HL-60/S4 (cell line): ENCODE results near the gene RXRA.

ENCODE experiments used
- in situ Hi-C: fragments of 300-500 bp; cut with MboI; formaldehyde crosslinking; loops from 2 replicates; pipeline ENCODE4 v1.14.3; 2022; ENCODE audit warnings: low sequenced_read_pairs

RXRA gene

DNA sequence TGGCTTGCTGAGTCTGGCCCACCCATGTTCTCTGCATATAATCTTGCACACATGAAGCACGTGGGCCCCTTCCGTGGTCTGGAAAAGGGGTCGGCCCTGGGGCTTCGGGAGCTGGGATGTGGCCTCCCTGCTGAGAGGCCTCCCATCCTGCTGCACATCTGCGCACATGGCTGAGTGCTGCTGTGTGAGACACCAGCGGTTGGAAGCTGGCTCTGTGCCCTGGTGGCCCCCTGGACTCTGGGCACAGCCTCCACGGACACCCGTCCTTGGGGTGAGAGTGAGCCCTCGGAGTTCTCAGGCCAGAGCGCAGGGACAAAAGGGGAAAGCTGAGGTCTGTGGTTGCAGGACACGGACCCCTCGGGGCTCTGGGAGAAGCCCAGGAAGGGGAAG lies 115.8 kb downstream of the RXRA start:
- in situ Hi-C loops: no loop called here

GRCh38 chr9:134442486-134443173 lies 116.4 kb downstream of the RXRA start:
- in situ Hi-C loops: no loop called here

DNA sequence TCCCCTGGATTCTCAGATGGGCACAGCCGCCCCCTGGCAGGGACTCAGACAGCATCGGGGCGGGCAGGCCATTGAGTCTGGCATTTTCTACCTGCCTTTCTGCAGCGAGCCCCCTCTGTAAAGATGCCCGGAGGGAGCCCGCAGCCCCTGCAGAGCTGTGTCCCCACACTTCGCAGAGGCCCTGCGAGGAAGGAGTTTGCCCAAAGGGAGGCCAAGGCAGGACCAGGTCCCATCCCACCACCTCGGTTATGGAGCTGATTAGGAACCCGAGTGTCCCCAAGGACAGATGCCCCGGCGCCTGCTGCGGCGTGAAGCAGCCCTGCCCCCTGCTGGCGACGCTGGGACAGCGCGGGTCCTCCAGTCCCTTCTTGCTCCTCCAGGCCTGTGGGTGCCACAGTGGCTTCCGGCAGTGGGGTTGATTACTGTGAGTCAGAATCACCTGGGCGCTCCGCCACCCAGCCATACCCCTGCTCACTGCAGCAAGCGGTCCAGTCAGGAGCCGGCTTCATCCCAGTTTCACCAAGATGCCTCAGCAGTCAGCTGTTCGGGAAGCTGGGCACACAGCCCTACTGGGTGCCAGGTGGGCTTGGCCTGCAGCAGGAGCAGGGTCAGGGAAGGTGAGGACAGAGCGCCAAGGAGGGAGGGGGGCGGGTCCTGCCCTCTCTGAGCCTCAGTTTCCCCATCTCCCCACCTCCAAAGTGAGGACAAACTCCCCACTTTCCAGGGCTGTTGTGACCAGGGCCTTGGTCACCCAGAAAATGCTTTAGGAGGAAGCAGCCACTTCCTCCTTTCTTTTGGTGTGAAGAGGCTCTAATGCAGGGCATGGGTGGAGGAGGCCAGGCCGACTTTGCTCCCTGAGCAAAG lies 117.2 kb downstream of the RXRA start:
- in situ Hi-C loops: no loop called here

DNA sequence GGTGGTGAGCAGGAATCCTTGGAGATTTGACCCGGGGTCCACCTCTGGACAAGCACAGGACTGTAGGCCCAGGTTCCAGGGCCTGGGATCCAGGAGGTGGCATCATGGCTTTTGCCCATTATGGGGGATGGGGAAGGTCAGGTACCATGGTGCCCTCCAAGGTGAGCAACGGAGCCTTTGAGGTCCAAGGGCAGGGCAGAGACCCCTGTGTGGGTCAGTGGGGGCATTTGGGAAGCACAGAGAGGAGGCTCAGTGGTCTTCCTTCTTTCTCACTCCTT lies 117.7 kb downstream of the RXRA start:
- in situ Hi-C loops: no loop called here

DNA sequence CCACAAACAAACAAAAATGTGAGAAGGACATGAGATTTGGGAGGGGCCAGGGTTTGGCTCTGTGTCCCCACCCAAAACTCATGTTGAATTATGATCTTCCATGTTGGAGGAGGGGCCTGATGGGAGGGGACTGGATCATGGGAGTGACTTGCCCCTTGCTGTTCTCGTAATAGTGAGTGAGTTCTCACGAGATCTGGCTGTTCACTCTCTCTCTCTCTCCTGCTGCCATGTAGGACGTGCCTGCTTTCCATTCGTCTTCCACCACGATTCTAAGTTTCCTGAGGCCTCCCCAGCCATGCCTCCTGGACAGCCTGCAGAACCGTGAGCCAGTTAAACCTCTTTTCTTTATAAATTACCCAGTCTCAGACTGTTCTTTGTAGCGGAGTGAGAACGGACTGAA lies 118.7 kb downstream of the RXRA start:
- in situ Hi-C loops: loop anchor here (5.0 kb wide), 1 partner anchor 278 kb away; no protein-coding TSS in a partner anchor

DNA sequence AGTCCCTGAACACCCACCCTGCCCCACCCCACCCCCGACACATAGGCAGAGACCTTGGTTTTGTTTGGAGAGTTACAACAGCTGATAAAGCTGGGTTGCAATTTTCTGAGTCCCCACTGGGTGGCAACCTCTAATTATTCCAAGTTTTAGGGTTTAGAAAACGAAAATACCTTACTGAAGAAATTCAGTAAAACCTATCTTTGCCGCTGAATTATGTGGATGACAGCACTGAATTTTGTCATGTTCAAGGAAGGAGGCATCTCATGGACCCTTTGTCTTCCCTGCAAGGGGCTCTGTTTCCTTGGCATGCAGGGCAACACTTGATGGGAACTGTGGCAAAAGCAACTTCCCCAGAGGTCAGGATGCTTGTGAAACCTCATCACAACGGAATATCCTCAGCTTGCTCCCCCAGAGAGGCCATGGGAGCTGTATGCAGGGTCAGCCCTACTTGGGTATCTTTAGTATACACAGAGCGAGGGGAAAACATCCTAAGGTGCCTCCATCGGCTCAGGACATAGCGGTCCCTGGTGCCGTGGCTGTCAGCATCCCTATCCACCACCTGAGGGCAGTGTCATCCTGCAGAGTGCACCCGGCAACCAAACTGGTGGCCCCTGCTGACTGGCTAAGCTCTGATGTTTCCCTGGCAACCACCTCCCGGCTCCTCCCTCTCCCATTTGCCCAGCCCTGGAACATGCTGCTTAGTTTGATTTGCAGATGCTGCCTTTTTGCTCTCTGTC lies 123.1 kb downstream of the RXRA start:
- in situ Hi-C loops: loop anchor here (5.0 kb wide), 1 partner anchor 282 kb away; no protein-coding TSS in a partner anchor

DNA sequence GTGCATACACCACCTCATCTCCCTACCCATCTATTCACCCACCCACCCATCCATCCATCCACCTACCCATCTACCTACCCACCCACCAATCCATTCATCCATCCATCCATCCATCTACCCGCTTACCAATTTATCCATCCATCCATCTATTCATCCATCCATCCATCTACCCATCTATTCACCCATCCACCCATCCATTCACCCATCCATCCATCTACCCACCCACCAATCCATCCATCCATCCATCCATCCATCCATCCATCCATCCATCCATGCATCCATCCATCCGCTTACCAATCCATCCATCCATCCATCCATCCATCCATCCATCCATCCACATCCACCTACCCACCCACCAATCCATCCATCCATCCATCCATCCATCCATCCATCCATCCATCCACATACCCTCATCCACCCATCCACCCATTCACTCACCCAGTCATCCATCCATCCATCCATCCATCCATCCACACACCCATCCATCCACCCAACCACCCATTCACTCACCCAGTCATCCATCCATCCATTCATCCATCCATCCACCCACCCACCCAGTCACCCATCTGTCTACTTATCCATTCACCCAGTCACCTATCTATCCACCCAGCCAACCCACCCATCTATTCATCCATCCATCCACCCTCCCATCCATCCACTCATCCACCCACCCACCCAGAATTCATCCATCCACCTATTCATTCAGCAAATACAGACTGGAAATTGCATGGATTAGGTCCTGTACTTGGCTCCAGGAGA lies 125.6 kb downstream of the RXRA start:
- in situ Hi-C loops: no loop called here

GRCh38 chr9:134452728-134453127 lies 126.5 kb downstream of the RXRA start:
- in situ Hi-C loops: no loop called here

- in situ Hi-C loops: no loop called here
Observed at GRCh38 chr9:134453776-134454475, 127.7 kb downstream of the RXRA start.

DNA sequence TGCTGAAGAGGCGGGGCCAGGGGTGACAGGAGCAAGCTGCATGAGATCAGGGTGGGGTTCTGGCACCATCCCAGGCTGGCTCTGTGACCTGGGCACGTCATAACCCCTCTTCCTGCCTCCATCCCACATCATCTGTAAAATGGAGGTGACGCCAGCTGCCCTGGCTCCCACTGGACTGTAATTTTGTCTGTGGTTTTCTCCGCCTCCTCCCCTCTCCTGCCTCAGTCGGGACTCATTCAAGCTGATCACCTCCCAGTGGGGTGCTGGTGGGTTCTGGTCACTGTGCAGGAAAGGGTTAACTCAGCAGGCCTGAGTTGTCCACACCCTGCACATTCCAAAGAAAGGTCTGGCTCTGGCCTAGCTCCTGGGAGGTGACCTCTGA lies 128.2 kb downstream of the RXRA start:
- in situ Hi-C loops: no loop called here

GRCh38 chr9:134455021-134455471 lies 128.8 kb downstream of the RXRA start:
- in situ Hi-C loops: no loop called here

GRCh38 chr9:134455537-134455933 lies 129.3 kb downstream of the RXRA start:
- in situ Hi-C loops: no loop called here

DNA sequence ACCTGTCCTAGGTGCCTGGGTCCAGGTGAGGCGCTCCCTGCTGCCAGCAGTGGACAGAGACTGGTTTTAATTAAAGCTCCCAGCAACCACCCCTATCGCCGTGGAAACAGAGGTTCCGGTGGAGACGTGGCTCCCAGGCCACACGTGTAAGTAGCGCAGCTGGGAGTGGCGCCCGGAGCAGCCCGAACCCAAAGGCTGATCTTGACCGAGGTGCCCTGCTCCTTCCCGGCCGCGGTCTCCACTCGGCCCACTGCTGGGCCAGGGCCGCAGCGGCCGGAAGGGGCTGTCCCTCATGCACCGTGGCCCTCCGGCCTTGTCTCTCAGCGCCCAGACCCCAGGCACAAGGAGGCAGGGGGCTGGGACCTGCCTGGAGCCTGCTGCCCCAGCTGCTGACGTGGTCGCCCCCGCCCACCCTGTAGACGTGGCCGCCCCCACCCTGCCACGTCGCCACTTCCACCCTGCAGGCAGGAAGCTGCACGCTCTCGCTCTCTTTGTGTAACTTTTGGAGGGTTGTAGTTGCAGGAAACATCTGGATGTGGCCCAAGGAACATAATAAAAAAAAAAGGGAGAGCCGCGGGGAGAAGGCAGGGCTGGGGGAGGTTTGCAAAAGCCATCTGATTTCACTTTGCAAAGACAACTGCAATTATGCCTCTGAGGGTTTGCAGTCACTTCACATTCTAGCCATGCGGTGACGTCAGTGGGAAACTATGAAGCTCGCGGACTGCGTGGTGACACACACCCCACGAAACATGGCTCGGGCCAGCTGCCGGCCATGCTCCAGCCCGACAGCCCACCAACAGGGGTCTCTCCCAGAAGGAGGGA lies 129.9 kb downstream of the RXRA start:
- in situ Hi-C loops: no loop called here

DNA sequence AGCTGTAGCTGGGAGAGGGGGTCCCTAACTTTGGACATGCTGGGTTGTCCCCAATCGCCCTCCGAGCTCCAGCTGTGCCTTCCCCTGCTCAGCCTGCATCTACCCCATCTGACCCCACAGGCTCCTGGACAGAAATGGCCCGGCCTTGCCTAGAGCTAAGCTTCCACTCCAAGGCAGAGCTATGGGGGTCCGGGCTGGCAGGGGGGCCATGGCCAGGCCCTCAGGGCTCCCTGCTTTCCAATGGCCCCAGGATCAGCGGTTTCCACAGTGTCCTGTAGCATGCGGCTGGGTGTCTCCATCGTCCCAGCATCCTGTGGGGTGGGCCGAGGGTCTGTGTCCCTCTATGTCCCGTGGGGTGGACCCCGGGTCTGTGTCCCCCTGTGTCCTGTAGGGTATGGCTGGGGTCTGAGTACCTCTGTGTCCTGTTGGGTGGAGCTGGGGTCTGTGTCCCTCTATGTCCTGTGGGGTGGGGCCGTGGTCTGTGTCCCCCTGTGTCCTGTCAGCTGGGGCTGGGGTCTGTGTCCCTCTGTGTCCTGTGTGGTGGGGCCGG lies 130.6 kb downstream of the RXRA start:
- in situ Hi-C loops: no loop called here

- in situ Hi-C loops: no loop called here
Observed at GRCh38 chr9:134457321-134458206, 131.3 kb downstream of the RXRA start.

DNA sequence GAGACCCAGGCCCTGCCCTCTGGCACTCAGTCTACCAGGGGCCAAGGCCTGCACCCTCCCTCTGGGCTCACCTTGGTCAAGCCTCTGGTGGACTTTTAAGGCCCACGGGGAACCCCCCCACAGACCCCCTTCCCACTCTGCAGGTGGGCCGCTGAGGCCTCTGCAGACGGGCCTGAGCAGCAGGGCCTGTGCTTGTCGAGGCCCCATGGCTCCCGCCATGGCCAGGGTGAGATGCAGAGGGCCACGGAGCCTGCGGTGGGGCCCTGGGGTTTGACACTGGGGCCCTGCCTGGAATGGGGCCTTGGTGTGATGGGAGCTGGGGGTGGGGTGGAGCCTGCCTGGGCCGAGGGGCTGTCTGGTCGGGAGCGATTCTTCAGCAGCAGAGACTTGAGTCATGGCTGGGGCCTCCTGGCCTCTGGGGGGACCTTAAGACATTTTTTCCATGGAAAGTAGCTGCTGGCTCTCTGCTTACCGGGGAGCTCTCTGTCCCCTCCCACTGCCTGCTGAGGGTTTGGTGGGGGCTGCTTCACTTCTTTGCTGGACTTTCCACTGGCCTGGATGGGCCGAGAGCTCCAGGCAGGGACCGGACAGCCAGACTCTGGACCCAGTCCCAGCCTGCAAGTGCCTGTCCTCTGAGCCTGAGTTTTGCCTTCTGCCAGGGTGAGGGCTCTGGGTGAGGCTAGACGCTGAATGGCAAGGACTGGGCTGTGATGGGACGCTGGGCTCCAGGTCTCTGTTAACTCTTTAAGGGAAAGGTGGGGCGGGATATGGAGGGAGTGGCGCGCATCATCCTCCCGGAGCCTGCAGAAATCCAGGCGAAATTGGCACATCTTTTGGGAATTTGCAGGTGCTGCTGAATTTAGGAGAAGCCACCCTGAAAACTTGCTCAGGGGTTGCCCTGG lies 132.2 kb downstream of the RXRA start:
- in situ Hi-C loops: no loop called here

GRCh38 chr9:134459164-134459563 lies 132.9 kb downstream of the RXRA start:
- in situ Hi-C loops: no loop called here
